Measurements from ENCODE around the gene SHLD2.
"Not testable (repeated sequence)": the region's sequence is repeated elsewhere in the genome, so short reads cannot be mapped to it uniquely, and the experiment has no call there.

- not testable (repeated sequence) for TF ChIP-seq CTCF, POLR2A (IDR thresholded peaks at IDR 0.05)
Observed at GRCh38 chr10:87187573-87187972, 92.6 kb downstream of the SHLD2 start.
